Stimulated activated CD4-positive, alpha-beta T cell treated with anti-CD3 and anti-CD28 coated beads, Interleukin-15, amount 100 ng/mL, for 24 hours (primary cell): Measurements from ENCODE around the gene MPC2.

Experiments used
- DNase-seq: peaks from one replicate; pipeline ENCODE4 v3.0.0-alpha.2; 2020

Gene MPC2

DNA sequence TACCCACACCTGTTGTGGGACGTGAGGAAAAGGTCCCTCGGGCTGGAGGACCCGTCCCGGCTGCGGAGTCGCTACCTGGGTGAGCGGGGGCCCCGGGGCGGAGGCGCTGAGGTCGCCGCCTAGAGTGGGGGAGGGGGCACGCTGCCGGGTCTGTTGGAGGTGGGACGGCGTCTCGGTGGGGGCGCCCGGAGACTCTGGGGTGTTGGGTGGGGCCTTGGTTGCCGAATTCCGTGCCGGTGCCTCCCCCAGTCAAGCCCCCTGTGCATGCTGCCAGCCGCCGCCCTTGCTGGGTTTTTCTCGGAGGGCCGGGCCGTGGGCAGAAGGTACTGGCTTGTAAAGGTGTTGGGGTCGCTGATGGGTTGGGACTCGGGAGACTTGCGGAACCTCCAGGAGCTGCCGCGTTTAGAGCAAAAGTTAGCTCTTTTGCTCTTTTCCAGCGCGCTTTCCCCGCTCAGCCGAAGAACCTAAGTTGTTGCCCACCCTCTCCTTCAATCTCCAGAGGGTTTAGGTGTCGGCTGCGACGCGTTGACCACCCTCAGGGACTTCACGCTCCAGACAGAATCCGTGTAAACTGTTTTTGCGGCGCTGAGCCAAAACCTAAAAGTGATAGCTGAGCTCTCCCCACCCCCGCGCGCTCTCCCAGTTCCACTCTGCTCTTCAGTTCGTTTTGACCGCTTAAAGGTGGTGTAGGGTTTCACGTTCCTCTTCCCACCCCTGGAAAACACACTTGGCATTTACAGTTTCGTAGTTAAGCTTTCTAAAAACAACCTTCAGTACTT lies at the start of gene MPC2:
Gene MPC2, minus strand, starts transcription at position 143 of the 779 bp plus-strand sequence. CDS start 1,231 bp downstream, outside the sequence.
- peak; percentile 74 for DNase-seq

GRCh38 chr1:167984886-167985489 lies 48.1 kb upstream of the MPC2 start:
- peak; percentile 8 for DNase-seq

GRCh38 chr1:167983797-167984420 lies 47.0 kb upstream of the MPC2 start:
- DNase-seq = no peak

DNA sequence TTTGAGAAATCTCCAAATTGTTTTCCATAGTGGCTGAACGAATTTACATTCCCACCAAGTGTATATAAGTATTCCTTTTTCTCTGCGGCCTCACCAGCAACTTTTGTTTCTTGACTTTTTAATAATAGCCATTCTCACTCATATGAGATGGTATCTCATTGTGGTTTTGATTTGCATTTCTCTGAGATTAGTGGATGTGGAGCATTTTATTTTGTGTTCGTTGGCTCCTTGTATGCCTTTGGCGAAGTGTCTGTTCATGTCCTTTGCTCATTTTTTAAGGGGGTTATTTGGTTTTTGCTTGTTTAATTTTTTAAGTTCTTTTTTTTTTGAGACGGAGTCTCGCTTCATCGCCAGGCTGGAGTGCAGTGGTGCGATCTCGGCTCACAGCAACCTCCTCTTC lies 45.1 kb upstream of the MPC2 start:
- DNase-seq = no peak

DNA sequence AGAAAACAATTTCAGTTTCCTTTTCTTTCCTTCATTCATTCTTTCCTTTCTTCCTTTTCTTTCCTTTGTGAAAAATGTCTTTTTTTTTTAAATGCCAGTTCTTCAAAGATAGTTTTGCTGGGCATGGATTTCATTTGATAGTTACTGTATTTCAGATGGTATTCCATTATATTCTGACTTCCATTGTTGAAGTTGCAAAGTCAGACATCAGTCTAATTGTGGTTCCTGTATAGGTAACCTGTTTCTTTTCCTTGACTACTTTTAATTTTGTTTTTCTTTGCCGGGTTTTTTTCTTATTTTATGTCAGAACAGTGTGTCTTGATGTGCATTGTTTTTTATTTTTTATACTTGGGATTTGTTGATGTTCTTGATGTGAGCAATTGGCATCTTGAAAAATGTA lies 40.4 kb upstream of the MPC2 start:
- DNase-seq = no peak

GRCh38 chr1:167974698-167975097 lies 37.8 kb upstream of the MPC2 start:
- DNase-seq = no peak

DNA sequence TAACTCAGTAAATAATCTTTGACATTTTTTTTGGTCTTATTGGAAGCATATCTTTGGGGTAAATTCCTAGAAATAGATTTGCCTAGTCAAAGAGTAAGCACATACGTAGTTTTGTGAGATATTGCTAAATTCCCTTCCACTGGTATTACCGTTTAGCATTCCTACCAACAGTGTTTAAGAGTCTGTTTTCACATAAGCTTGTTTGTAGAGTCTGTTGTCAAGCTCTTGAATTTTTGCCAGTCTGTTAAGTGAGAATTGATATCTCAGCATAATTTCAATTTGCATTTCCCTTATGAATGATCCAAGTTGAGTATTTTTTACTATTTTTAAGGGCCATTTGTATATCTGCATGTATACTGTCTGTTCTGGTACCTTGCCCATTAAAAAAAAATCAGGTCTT lies 37.0 kb upstream of the MPC2 start:
- no peak for DNase-seq

- DNase-seq = no peak
These were observed 31.7 kb upstream of the MPC2 start for GRCh38 chr1:167968569-167968968.

DNA sequence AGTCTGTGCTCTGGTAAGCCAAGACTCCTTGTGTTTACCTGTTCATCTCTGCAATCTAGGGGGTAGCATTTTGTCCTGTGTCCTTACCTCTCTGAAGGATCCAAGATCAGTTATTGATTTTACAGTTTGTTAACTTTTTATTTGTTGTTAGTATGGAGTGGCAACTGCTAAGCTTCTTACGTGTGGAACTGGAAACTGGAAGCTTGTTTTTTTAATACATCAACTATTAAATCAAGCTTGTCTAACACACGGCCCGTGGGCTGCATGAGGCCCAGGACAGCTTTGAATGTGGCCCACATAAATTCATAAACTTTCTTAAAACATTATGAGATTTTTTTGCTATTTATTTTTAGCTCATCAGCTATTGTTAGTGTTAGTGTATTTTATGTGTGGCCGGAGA lies 29.2 kb upstream of the MPC2 start:
- no peak for DNase-seq

GRCh38 chr1:167964646-167965045 lies 27.8 kb upstream of the MPC2 start:
- no peak for DNase-seq

DNA sequence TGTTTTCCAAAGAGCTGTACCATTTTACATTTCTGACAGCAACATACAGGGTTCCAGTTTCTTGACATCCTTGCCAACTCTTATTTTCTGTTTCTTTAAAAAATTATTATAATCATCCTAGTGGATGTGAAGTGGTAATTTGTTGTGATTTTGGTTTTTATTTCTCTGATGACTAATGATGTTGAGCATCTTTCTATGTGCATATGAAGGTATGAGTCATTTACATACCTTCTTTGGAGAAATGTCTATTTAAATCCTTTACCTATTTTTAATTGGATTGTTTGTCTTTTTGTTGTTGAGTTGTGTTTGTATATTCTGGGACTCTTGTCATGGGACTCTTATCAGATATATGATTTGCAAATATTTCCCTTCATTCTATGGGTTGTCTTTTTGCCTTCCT lies 20.8 kb upstream of the MPC2 start:
- DNase-seq = no peak

GRCh38 chr1:167955915-167956314 lies 19.0 kb upstream of the MPC2 start:
- no peak for DNase-seq

DNA sequence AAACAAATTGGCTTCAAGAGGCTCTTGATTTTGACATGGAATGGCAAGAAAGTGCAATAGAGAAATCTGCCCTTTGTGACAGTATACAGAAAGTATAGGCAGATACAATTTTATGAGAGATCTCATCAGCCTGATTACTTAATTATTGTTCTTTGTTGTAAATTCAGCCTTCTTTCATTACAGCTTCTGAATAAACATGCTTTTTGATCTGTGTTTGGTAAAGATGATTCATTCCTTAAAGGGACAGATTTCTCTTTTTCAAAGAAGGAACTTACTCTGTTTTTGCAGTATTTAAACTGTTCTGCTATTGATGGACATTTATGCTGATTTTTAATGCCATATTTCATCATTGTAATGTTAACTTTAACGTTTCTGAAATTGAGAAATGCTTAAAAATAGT lies 13.7 kb upstream of the MPC2 start:
- no peak for DNase-seq

- DNase-seq = no peak
These were observed 12.9 kb upstream of the MPC2 start for GRCh38 chr1:167949785-167950184.

DNA sequence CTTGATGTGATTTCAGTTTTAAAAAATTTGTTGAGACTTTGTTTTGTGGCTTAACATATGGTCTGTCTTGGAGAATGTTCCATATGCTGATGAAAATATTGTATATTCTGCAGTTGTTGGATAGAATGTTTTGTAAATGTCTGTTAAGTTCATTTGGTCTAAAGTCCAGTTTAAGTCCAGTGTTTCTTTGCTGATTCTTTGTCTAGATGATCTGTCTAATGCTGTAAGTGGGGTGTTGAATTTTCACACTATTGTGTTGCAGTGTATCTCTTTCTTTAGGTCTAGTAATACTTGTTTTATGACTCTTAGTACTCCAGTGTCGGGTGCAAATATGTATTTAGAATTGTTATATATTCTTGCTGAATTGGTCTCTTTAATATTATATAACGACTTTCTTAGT lies 10.9 kb upstream of the MPC2 start:
- DNase-seq = no peak

- DNase-seq = no peak
These were observed 6.7 kb upstream of the MPC2 start for GRCh38 chr1:167943541-167943940.

DNA sequence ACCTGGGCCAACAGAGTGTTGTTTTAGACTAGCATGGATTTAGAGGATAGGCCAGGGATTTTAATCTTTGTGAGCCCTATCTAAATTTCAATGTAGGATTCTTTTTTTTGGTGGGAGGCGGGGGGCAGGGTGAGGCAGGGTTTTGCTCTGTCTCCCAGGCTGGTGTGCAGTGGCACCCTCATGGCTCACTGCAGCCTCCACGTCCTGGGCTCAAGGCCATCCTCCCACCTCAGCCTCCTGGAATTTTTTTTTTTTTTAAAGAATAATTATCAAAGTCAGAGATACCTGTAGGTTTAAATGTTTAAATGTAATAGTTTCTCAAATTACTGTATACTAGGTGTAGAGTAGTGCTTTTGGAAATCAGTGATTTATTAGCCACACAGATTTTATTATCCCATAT lies 3.4 kb upstream of the MPC2 start:
- no peak for DNase-seq

GRCh38 chr1:167938080-167938636 lies 1.3 kb upstream of the MPC2 start:
- no peak for DNase-seq

DNA sequence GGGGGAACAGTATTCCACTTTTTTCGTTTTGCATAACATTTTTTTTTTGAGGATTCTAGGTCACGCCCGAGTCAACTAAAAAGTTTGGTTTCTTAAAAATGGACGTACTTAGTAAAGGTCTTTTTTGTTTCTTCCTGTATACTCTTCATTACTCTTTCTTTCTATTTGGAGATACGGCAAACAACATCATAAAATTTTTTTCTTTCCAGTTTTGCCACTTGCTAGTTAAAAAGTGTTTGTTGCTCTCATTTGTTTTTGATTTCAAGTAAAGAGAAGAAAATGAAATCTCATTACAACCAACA lies 788 bp upstream of the MPC2 start:
- no peak for DNase-seq

DNA sequence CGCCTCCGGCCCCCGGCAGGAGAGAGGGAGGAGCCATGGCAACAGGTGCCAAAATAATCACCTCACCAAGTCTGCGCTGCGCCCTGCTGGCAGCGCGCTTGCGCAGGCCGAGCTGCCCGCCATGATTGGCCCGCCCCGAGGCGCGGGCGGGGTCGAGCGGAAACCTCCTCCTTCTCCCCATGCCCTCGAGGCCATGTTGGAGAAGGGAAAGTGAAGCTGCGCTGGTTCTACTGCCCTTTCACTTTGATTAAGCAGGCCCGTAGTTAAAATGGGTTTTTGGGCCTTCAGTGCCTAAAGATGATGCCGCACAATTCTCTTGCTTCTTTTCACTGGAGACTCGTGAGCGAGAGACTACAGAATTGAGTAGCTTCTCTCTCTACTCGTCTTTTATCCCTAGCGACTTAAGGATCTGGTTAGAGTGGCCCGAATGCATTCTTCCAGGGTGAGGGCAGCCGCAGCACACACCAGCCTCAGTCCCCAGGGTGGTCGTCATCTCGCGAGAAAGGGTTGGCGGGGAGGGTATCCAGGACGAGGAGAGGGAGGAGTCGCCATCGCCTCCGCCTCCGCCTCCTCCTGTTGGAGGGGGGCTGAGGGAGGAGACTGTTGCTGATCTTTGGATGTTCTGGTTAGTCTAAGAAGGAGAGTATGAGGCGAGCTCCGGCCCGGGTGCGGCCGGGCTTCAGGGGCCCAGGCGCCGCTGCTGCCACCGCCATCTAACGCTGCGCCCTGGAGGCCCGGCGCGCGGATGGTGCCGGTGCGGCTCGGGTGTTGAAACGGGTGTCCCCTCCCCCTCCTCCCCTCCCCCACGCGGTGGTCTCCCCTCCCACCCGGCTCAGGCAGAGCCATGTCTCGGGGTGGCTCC lies 573 bp downstream of the MPC2 start, which contains the start of gene DCAF6:
Gene DCAF6, plus strand, starts transcription at position 616 of the 862 bp plus-strand sequence. Its CDS starts 229 bp downstream, at position 845.
- DNase-seq = peak; percentile 95

- DNase-seq = peak; percentile 53
These were observed 1.4 kb downstream of the MPC2 start for GRCh38 chr1:167935216-167936067.
